Measurements from ENCODE around the gene KIF5A. TPM values are rescaled to one million over a fixed set of nuclear protein-coding genes. Genes with fewer than 3 reads are reported as not detected.
A peak's percentile ranks its signal among the peaks of the same experiment; 100 is the strongest.

Gene KIF5A
- total RNA-seq, 4 donors from 2014 or later: 0.15 to 0.22 (median 0.19) TPM; not detected in 1

DNA sequence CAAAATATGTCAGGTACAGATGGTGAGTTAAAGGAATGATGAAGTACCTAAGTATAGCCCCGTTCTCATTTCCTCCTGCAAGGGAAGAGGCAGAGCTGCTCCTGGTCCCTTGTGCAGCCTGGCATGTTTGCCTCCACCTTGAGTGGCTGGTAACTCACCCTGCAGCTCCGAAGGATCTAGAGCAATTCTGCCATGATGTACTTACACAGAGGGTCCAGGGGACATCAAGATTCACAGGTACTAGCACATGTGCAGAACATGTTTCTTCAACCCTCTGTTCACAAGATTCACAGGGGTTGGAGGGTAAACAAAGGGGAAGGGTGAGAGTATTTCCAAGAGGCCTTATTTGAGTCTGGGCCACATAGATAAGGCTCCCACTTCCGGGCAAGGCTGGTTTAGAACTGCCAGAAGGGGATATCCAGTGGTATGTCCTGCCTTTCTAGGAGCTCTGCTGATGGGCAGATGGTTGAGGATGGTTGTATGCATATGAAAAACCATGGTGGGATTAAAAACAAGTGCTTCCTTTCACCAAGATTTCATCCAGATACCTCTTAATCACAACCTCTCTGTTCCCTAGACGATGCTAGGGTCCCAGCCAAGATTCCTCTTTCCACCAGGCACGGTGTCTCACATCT is 10.6 kb upstream of the KIF5A start:
- peaks cover 5 to 89% (median 30%) of the 10 kb centered on the region in 3 donors for H3K36me3 ChIP-seq
- DNase-seq: no peak

DNA sequence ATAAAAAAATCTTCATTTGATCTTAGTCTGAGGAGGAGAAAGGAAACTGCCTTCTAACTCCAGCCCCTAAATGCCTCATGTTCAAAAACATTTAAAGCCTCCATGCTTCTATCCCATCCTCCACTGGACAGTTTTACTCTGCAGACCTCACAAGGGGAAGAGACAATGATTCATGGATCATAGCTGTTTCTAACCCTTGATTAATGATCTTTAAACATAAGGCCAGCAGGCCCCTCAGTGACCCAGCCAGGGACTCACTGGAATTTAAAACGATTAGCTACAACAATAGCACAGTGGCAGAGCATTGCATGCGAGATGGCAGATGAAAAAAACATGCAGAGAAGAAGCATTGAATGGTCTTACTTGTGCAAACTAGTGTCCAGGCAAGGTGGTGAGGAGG is 8.8 kb upstream of the KIF5A start:
- H3K27me3 ChIP-seq: no peaks in the 10 kb centered on the region
- no peak for DNase-seq
- intact Hi-C loops (cut with DNase I): no loop called here
- H3K4me3 ChIP-seq: no peak overlapping the region
- H3K36me3 ChIP-seq: peaks cover 0 to 72% (median 18%) of the 10 kb centered on the region in 3 donors
- WGBS, 2 donors: 53 to 55% methylated on average over 2 of the region's 2 CpGs
- no peaks in the 10 kb centered on the region for H3K9me3 ChIP-seq
- peaks cover 7 to 32% (median 12%) of the 10 kb centered on the region in 3 donors for H3K4me1 ChIP-seq
- no peak overlapping the region for H3K27ac ChIP-seq
- TF ChIP-seq POLR2A (IDR thresholded peaks at IDR 0.05): no peak
- TF ChIP-seq, protein P1, sequence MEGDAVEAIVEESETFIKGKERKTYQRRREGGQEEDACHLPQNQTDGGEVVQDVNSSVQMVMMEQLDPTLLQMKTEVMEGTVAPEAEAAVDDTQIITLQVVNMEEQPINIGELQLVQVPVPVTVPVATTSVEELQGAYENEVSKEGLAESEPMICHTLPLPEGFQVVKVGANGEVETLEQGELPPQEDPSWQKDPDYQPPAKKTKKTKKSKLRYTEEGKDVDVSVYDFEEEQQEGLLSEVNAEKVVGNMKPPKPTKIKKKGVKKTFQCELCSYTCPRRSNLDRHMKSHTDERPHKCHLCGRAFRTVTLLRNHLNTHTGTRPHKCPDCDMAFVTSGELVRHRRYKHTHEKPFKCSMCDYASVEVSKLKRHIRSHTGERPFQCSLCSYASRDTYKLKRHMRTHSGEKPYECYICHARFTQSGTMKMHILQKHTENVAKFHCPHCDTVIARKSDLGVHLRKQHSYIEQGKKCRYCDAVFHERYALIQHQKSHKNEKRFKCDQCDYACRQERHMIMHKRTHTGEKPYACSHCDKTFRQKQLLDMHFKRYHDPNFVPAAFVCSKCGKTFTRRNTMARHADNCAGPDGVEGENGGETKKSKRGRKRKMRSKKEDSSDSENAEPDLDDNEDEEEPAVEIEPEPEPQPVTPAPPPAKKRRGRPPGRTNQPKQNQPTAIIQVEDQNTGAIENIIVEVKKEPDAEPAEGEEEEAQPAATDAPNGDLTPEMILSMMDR (IDR thresholded peaks at IDR 0.05): no peak

More for the DNA sequence above, 10.6 kb upstream of the KIF5A start:
- H3K27ac ChIP-seq: no peak overlapping the region
- intact Hi-C loops (cut with DNase I): no loop called here
- no peak for TF ChIP-seq POLR2A (IDR thresholded peaks at IDR 0.05)
- TF ChIP-seq, protein P1 (IDR thresholded peaks at IDR 0.05): no peak
- no peaks in the 10 kb centered on the region for H3K9me3 ChIP-seq
- no peaks in the 10 kb centered on the region for H3K27me3 ChIP-seq
- H3K4me3 ChIP-seq: no peak overlapping the region
- peaks cover 0 to 16% (median 5%) of the 10 kb centered on the region in 3 donors for H3K4me1 ChIP-seq
- 84 to 92% methylated on average over 5 of the region's 5 CpGs for WGBS, 2 donors

DNA sequence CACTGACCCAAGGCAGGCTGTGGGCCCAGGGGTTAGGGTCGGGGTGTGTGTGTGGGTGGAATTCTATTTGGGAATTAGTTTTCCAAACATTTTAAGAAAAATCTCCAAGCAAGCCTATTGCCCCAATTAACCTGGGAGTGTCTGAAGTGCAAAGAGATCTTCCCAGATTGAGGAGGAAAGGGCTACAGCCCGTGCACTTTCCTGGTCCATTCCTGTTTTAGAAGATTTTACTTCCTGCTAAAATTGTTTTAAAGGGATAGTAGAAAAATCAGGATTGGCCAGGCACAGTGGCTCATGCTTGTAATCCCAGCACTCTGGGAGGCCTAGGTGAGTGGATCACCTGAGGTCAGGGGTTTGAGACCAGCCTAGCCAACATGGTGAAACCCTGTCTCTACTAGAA is 8.1 kb upstream of the KIF5A start:
- TF ChIP-seq POLR2A (IDR thresholded peaks at IDR 0.05): no peak
- TF ChIP-seq, protein P1 (IDR thresholded peaks at IDR 0.05): no peak
- no peaks in the 10 kb centered on the region for H3K9me3 ChIP-seq
- intact Hi-C loops (cut with DNase I): no loop called here
- peaks cover 10 to 37% (median 15%) of the 10 kb centered on the region in 3 donors for H3K4me1 ChIP-seq
- no peak overlapping the region for H3K27ac ChIP-seq
- H3K27me3 ChIP-seq: no peaks in the 10 kb centered on the region
- WGBS, 2 donors: 84 to 90% methylated on average over 2 of the region's 2 CpGs
- H3K4me3 ChIP-seq: no peak overlapping the region
- H3K36me3 ChIP-seq: peaks cover 0 to 65% (median 18%) of the 10 kb centered on the region in 3 donors
- no peak for DNase-seq

DNA sequence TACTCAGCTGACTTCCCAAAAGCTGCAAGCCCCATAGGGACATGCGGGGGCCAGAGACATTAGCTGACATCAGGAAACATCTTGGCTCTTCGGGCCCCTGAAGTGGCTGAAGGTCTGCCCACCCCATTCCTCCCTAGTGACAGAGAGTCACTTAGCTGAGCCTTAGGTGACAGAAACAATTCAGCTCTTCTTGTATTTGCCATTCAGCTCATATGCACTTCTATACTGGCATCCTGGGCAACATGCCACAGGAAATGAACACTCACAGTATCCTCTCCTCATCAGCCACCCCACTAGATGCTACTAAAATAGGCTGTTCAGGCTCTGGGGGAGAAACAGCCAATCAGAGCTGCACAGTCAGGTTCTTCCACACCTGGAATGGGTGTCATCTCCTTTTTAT is 6.3 kb upstream of the KIF5A start:
- Histone ChIP-seq H3K36me3 (peaks cover 0 to 48% (median 9%) of the 10 kb centered on the region in 3 donors), H3K9me3 (no peaks in the 10 kb centered on the region), H3K4me3 (no peak overlapping the region), H3K27ac (no peak overlapping the region), H3K4me1 (peaks cover 10 to 43% (median 15%) of the 10 kb centered on the region in 3 donors), H3K27me3 (peaks cover 0 to 8% (median 0%) of the 10 kb centered on the region in 4 donors)
- no peak for TF ChIP-seq POLR2A (IDR thresholded peaks at IDR 0.05)
- TF ChIP-seq, protein P1 (IDR thresholded peaks at IDR 0.05): no peak
- DNase-seq: no peak
- WGBS, 2 donors: 75 to 76% methylated on average over 2 of the region's 2 CpGs
- intact Hi-C loops (cut with DNase I): no loop called here

DNA sequence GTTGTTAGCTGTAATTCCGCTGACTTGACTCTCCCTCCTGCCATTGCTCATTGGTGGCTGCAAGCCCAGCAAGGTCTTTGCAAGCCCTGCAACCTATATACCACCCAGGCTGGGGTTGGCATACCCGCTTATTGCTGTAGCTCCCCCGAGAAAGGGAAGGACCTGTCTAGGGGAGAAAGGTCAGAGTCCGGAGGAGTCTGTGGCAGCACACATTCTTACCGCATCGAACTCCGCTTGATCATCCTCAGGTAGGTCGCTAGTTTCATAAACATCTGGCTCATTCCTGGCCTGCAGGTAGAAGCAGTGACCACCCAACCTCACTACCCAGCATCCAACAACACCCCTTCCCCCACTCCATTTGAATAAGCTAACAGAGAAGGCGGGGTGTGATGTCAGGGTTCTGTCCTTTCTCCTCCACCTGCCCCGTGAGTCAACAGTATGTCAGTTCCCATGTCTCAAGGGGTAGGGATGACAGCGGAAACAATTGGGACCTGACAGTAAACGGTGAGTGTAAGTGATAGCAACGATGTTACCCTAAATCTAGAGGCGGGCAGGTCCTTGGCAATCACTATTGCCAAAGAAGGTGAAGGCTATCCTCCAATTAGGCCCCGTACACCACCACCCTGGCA is 3.9 kb upstream of the KIF5A start:
- no peak for DNase-seq
- intact Hi-C loops (cut with DNase I): no loop called here
- Histone ChIP-seq H3K27me3 (peaks cover 0 to 31% (median 0%) of the 10 kb centered on the region in 4 donors), H3K36me3 (peaks cover 0 to 27% (median 0%) of the 10 kb centered on the region in 3 donors), H3K27ac (peak overlapping the region; percentile 93 to 99 (median 97)), H3K4me3 (peak overlapping the region; percentile 65 to 100 (median 94)), H3K4me1 (peaks cover 16 to 57% (median 18%) of the 10 kb centered on the region in 3 donors), H3K9me3 (no peaks in the 10 kb centered on the region)
- TF ChIP-seq, protein P1 (IDR thresholded peaks at IDR 0.05): no peak
- no peak for TF ChIP-seq POLR2A (IDR thresholded peaks at IDR 0.05)
- WGBS, 2 donors: 56% methylated on average over 13 to 15 of the region's 15 CpGs
